ENCODE results near the gene ARSG. TPM values are rescaled to one million over a fixed set of nuclear protein-coding genes. Genes with fewer than 3 reads are reported as not detected.

ARSG gene
- total RNA-seq, 2 experiments from 2014 or later = 26.1 to 53.0 TPM

GRCh38 chr17:68445671-68446070 is 154.4 kb downstream of the ARSG start:
- BruUV-seq (replicated peaks) = no TSS peak
- ChIA-PET CTCF (ENCODE audit: unreplicated experiment) (interaction anchor here (0.7 kb wide), 1 partner anchor 12 kb away, joined by 3 read pairs; no protein-coding TSS in a partner anchor), POLR2A (interaction anchor here (0.8 to 2.9 kb wide), 4 partner anchors 8 to 53 kb away, joined by 5 to 18 read pairs (median 6); partner anchors contain the start of gene WIPI1)
- Histone ChIP-seq H3K4me1 (ENCODE audit: insufficient read depth, low read length, poor library complexity, severe bottlenecking) (peaks cover 19% of the 10 kb centered on the region), H2AFZ (ENCODE audit: low read length) (no peak overlapping the region), H3K9me3 (ENCODE audit: low read length) (no peaks in the 10 kb centered on the region), H3K79me2 (ENCODE audit: insufficient read depth, low read depth, low read length) (no peaks in the 10 kb centered on the region), H3K9me2 (ENCODE audit: insufficient read depth, low read length) (no peaks in the 10 kb centered on the region), H3K4me2 (ENCODE audit: low read length) (no peak overlapping the region), H4K20me1 (ENCODE audit: insufficient read depth, low read length) (no peaks in the 10 kb centered on the region), H3K4me3 (ENCODE audit: low read depth, low read length, poor library complexity, severe bottlenecking) (no peak overlapping the region), H3K27ac (ENCODE audit: low read depth, low read length, poor library complexity, severe bottlenecking) (no peak overlapping the region), H3K36me3 (ENCODE audit: insufficient read depth, low read length) (peaks cover 49% of the 10 kb centered on the region)
- DNase-seq (ENCODE audit: low spot score) = no peak
- no peak for TF ChIP-seq EZH2phosphoT487 (IDR thresholded peaks at IDR 0.05; ENCODE audit: borderline replicate concordance, low read depth, low read length)
- TF ChIP-seq, protein P1, sequence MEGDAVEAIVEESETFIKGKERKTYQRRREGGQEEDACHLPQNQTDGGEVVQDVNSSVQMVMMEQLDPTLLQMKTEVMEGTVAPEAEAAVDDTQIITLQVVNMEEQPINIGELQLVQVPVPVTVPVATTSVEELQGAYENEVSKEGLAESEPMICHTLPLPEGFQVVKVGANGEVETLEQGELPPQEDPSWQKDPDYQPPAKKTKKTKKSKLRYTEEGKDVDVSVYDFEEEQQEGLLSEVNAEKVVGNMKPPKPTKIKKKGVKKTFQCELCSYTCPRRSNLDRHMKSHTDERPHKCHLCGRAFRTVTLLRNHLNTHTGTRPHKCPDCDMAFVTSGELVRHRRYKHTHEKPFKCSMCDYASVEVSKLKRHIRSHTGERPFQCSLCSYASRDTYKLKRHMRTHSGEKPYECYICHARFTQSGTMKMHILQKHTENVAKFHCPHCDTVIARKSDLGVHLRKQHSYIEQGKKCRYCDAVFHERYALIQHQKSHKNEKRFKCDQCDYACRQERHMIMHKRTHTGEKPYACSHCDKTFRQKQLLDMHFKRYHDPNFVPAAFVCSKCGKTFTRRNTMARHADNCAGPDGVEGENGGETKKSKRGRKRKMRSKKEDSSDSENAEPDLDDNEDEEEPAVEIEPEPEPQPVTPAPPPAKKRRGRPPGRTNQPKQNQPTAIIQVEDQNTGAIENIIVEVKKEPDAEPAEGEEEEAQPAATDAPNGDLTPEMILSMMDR (conservative IDR thresholded peaks at IDR 0.05; ENCODE audit: low read length) = no peak
- intact Hi-C loops (cut with micrococcal nuclease; ENCODE audit: unreplicated experiment) = no loop called here

- Histone ChIP-seq H2AFZ (ENCODE audit: low read length) (no peak overlapping the region), H3K27ac (ENCODE audit: low read depth, low read length, poor library complexity, severe bottlenecking) (no peak overlapping the region), H4K20me1 (ENCODE audit: insufficient read depth, low read length) (no peaks in the 10 kb centered on the region), H3K9me2 (ENCODE audit: insufficient read depth, low read length) (no peaks in the 10 kb centered on the region), H3K36me3 (ENCODE audit: insufficient read depth, low read length) (peaks cover 58% of the 10 kb centered on the region), H3K4me2 (ENCODE audit: low read length) (no peak overlapping the region), H3K4me3 (ENCODE audit: low read depth, low read length, poor library complexity, severe bottlenecking) (no peak overlapping the region), H3K4me1 (ENCODE audit: insufficient read depth, low read length, poor library complexity, severe bottlenecking) (peaks cover 9% of the 10 kb centered on the region), H3K9me3 (ENCODE audit: low read length) (no peaks in the 10 kb centered on the region), H3K79me2 (ENCODE audit: insufficient read depth, low read depth, low read length) (no peaks in the 10 kb centered on the region)
- ChIA-PET POLR2A (interaction anchor here (0.7 to 2.9 kb wide), 7 partner anchors 8 to 266 kb away, joined by 3 to 18 read pairs (median 4); partner anchors contain the start of gene WIPI1), CTCF (ENCODE audit: unreplicated experiment) (interaction anchor here (1.0 kb wide), 1 partner anchor 15 kb away, joined by 5 read pairs; no protein-coding TSS in a partner anchor)
- intact Hi-C loops (cut with micrococcal nuclease; ENCODE audit: unreplicated experiment) = no loop called here
- no peak for DNase-seq (ENCODE audit: low spot score)
- TF ChIP-seq EZH2phosphoT487 (IDR thresholded peaks at IDR 0.05; ENCODE audit: borderline replicate concordance, low read depth, low read length) = no peak
- TF ChIP-seq, protein P1 (conservative IDR thresholded peaks at IDR 0.05; ENCODE audit: low read length) = no peak
- BruUV-seq (replicated peaks) = no TSS peak
Observed at GRCh38 chr17:68446626-68447041, 155.3 kb downstream of the ARSG start.

DNA sequence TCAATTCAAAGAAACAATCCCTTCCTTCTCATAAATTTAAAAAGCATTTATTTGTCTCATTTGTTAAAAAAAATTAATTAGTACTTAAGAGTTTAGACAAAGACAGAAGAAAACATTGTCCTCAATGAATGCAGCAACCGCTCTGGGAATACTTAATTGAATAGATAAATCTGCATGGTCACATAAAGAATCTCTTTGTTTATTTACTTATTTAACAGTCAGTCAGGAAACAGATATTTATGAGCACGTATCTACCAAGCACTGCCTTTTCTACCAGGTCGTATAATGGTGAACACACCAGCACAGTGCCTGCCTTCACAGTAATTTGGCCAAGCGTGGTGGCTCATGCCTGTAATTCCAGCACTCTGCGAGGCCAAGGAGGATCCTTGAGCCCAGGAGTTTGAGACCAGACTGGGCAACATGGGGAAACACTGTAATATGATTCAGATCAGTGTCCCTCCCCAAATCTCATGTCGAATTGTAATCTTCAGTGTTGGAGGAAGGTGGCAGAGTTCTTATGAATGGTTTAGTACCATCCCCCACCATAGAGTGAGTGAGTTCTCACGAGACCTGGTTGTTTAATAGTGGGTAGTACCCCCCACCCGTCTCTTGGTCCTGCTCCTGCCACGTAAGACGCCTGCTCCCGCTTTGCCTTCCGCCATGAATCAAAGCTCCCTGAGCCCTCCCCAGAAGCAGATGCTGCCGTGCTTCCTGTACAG is 157.9 kb downstream of the ARSG start:
- Histone ChIP-seq H3K4me3 (ENCODE audit: low read depth, low read length, poor library complexity, severe bottlenecking) (no peak overlapping the region), H3K9me3 (ENCODE audit: low read length) (no peaks in the 10 kb centered on the region), H2AFZ (ENCODE audit: low read length) (no peak overlapping the region), H3K27ac (ENCODE audit: low read depth, low read length, poor library complexity, severe bottlenecking) (no peak overlapping the region), H3K4me2 (ENCODE audit: low read length) (no peak overlapping the region), H3K79me2 (ENCODE audit: insufficient read depth, low read depth, low read length) (no peaks in the 10 kb centered on the region), H3K36me3 (ENCODE audit: insufficient read depth, low read length) (peaks cover 50% of the 10 kb centered on the region), H3K4me1 (ENCODE audit: insufficient read depth, low read length, poor library complexity, severe bottlenecking) (peaks cover 3% of the 10 kb centered on the region), H3K9me2 (ENCODE audit: insufficient read depth, low read length) (no peaks in the 10 kb centered on the region), H4K20me1 (ENCODE audit: insufficient read depth, low read length) (no peaks in the 10 kb centered on the region)
- DNase-seq (ENCODE audit: low spot score) = no peak
- POLR2A ChIA-PET = interaction anchor here (0.6 to 0.9 kb wide), 3 partner anchors 11 to 268 kb away, joined by 4 read pairs; no protein-coding TSS in a partner anchor
- intact Hi-C loops (cut with micrococcal nuclease; ENCODE audit: unreplicated experiment) = no loop called here
- no peak for TF ChIP-seq EZH2phosphoT487 (IDR thresholded peaks at IDR 0.05; ENCODE audit: borderline replicate concordance, low read depth, low read length)
- TF ChIP-seq, protein P1 (conservative IDR thresholded peaks at IDR 0.05; ENCODE audit: low read length) = no peak
- CTCF ChIA-PET (ENCODE audit: unreplicated experiment) = no interaction called here
- no TSS peak for BruUV-seq (replicated peaks)
